22Rv1 (cell line): Measurements from ENCODE around the gene GOSR1.

Source experiments
- CTCF ChIP-seq: fragments of 450-650 bp; IDR thresholded peaks from 2 replicates; pipeline ENCODE4 v1.5.1; 2017; ENCODE audit warnings: mild to moderate bottlenecking
- ZFX ChIP-seq: fragments of 450-650 bp; IDR thresholded peaks from 2 replicates; pipeline ENCODE4 v1.6.1; 2017; ENCODE audit warnings: antibody characterized with exemption, borderline replicate concordance

DNA sequence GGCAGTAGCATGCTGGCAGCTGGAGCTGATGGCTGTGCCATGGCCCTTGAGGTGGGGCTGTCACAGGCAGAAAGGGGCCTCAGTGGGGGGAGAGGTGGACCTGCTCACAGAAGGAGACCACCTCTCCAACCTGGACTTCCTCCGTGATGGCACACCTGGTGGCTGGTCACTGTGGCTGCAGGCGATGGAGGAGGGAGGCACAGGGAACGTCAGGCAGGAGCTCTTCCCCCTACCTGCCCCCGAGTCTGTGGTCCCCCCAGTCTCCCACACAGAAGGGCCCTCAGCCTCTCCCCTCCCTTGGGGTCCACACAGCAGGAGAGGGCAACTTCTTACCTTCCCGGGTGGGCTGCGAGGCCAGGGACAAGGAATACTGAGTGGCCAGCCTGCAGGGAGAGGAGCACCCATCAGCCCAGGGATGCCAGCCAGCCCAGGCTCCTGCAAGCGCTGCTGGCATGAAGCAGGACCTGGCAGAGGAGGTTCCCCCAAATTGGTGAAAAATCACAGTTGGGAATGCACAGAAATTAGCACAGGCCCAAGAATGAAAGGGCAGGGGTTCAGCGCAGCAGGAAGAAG is 96.5 kb downstream of the GOSR1 start:
- TF ChIP-seq CTCF, result no peak
- TF ChIP-seq ZFX, result no peak
